GM23338 (cell line): ENCODE data around the gene TJP2. TPM values are rescaled to one million over a fixed set of nuclear protein-coding genes. Genes with fewer than 3 reads are reported as not detected.

ENCODE experiments used
- ATAC-seq: fragments of 200-7000 bp; cut with Tn5 transposase; 3 replicates; pipeline ENCODE4 v1.9.1; 2020
- DNase-seq: peaks from one replicate; pipeline ENCODE4 v3.0.0-alpha.2; 2015; ENCODE audit warnings: low spot score
- H2AFZ ChIP-seq: fragments of 200-600 bp; sonication (generic); 2 replicates; pipeline ENCODE4 v1.8.0; 2016; ENCODE audit warnings: antibody characterized with exemption, mild to moderate bottlenecking, moderate library complexity
- H3F3A ChIP-seq: fragments of 200-600 bp; sonication (generic); replicated peaks from 2 replicates; pipeline ENCODE4 v1.8.0; 2017; ENCODE audit warnings: antibody characterized with exemption, mixed run types, low read depth
- H3K27ac ChIP-seq: fragments of 200-600 bp; sonication (generic); 2 replicates; pipeline ENCODE4 v1.6.1; 2016; ENCODE audit warnings: low read depth
- H3K27me3 ChIP-seq: fragments of 200-600 bp; sonication (generic); 2 replicates; pipeline ENCODE4 v1.8.0; 2016; ENCODE audit warnings: mild to moderate bottlenecking, mixed run types, moderate library complexity; ENCODE audit not compliant: insufficient read depth
- H3K36me3 ChIP-seq: fragments of 200-600 bp; sonication (generic); 2 replicates; pipeline ENCODE4 v1.8.0; 2016; ENCODE audit warnings: mild to moderate bottlenecking; ENCODE audit not compliant: insufficient read depth
- H3K4me1 ChIP-seq: fragments of 200-600 bp; sonication (generic); 2 replicates; pipeline ENCODE4 v1.8.0; 2016; ENCODE audit warnings: mild to moderate bottlenecking, moderate library complexity; ENCODE audit not compliant: insufficient read depth
- H3K4me2 ChIP-seq: fragments of 200-600 bp; sonication (generic); 2 replicates; pipeline ENCODE4 v1.7.1; 2017; ENCODE audit warnings: mixed run types
- H3K4me3 ChIP-seq: fragments of 200-600 bp; sonication (generic); 2 replicates; pipeline ENCODE4 v1.6.1; 2016; ENCODE audit warnings: mixed run types
- H3K79me2 ChIP-seq: fragments of 200-600 bp; sonication (generic); replicated peaks from 2 replicates; pipeline ENCODE4 v1.8.0; 2017; ENCODE audit warnings: mild to moderate bottlenecking; ENCODE audit not compliant: insufficient read depth
- H3K9me2 ChIP-seq: fragments of 200-600 bp; sonication (generic); 2 replicates; pipeline ENCODE4 v1.8.0; 2017; ENCODE audit not compliant: insufficient read depth
- H4K20me1 ChIP-seq: fragments of 200-600 bp; sonication (generic); replicated peaks from 2 replicates; pipeline ENCODE4 v1.8.0; 2017; ENCODE audit warnings: mild to moderate bottlenecking; ENCODE audit not compliant: insufficient read depth
- H3K27ac Mint-ChIP-seq: 2 replicates; pipeline ENCODE4 v1.8.0; 2020; ENCODE audit warnings: inconsistent platforms, mild to moderate bottlenecking, moderate library complexity, mixed read lengths
- H3K27me3 Mint-ChIP-seq: 3 replicates; pipeline ENCODE4 v1.8.0; 2022; ENCODE audit warnings: low read depth, mild to moderate bottlenecking, moderate library complexity, mixed read lengths, inconsistent platforms; ENCODE audit not compliant: insufficient read depth, poor library complexity
- H3K36me3 Mint-ChIP-seq: 3 replicates; pipeline ENCODE4 v1.8.0; 2021; ENCODE audit warnings: low read depth, mild to moderate bottlenecking, inconsistent platforms, moderate library complexity, mixed read lengths
- H3K4me1 Mint-ChIP-seq: 3 replicates; pipeline ENCODE4 v1.8.0; 2020; ENCODE audit warnings: mild to moderate bottlenecking, inconsistent platforms, mixed read lengths
- H3K4me3 Mint-ChIP-seq: 3 replicates; pipeline ENCODE4 v1.8.0; 2021; ENCODE audit warnings: moderate library complexity, mild to moderate bottlenecking, inconsistent platforms, mixed read lengths
- H3K9me3 Mint-ChIP-seq: 3 replicates; pipeline ENCODE4 v1.8.0; 2020; ENCODE audit warnings: moderate library complexity, mild to moderate bottlenecking, inconsistent platforms, mixed read lengths
- CREB1 ChIP-seq: fragments of 250-450 bp; sonication (Bioruptor Pico); IDR thresholded peaks from 2 replicates; pipeline ENCODE4 v1.5.0; 2020; ENCODE audit warnings: low read depth, mild to moderate bottlenecking, moderate library complexity
- CTCF ChIP-seq, 2 experiments: fragments of 200-600 bp in 1 of 2; sonication (generic) in 1 of 2; conservative IDR thresholded peaks; 2 replicates each; pipeline versions ENCODE4 v1.5.1 to v1.6.1; 2016 to 2017; ENCODE audit warnings: antibody characterized with exemption in 2 of 2, low read depth in 2 of 2, mild to moderate bottlenecking in 2 of 2, moderate library complexity in 1 of 2
- POLR2AphosphoS5 ChIP-seq: IDR thresholded peaks from 2 replicates; pipeline ENCODE4 v1.6.1; 2016; ENCODE audit warnings: antibody characterized with exemption, low read depth
- REST ChIP-seq: IDR thresholded peaks from one replicate; pipeline ENCODE4 v1.6.1; 2018; ENCODE audit warnings: antibody characterized with exemption; ENCODE audit not compliant: unreplicated experiment
- STAT1 ChIP-seq: IDR thresholded peaks from one replicate; pipeline ENCODE4 v1.6.1; 2016; ENCODE audit warnings: antibody characterized with exemption; ENCODE audit not compliant: unreplicated experiment
- ZNF114 ChIP-seq: fragments of 250-450 bp; sonication (Bioruptor Pico); IDR thresholded peaks from 2 replicates; pipeline ENCODE4 v1.5.0; 2020; ENCODE audit warnings: mild to moderate bottlenecking, moderate library complexity
- ZNF331 ChIP-seq: fragments of 250-450 bp; sonication (Bioruptor Pico); IDR thresholded peaks from 2 replicates; pipeline ENCODE4 v1.5.0; 2020; ENCODE audit warnings: low read depth, mild to moderate bottlenecking, moderate library complexity
- polyA plus RNA-seq: library from polyadenylated mRNA; unstranded; fragments of >200 nt; fragmentation: Nextera tagmentation; extraction: Ambion mirVana; gene quantifications from 2 replicates; pipeline ENCODE4 v1.2.1, GENCODE V29; 2016
- total RNA-seq: library from RNA; depleted of rRNA; stranded (reverse); fragments of >200 nt; shearing (Covaris generic); gene quantifications from 2 replicates; pipeline ENCODE4 v1.2.3, GENCODE V29; 2014

Gene TJP2
- total and polyA plus RNA-seq, 2 experiments from 2014 or later = 37.6 to 234 TPM

GRCh38 chr9:69198521-69199220 lies 24.6 kb downstream of the TJP2 start (continued):
- no peak for TF ChIP-seq ZNF114 (CRISPR knock-in tag)
- TF ChIP-seq CTCF (conservative IDR thresholded peaks at IDR 0.05; ENCODE audit: low read depth in 2 of 2) = no peak
- no peak for TF ChIP-seq ZNF331 (CRISPR knock-in tag)
- TF ChIP-seq CREB1 (CRISPR knock-in tag) = no peak

- Histone ChIP-seq H3K9me2 (no peaks in the 10 kb centered on the region; the same call in 1 of the 2 replicates), H3K79me2 (peaks cover 82% of the 10 kb centered on the region), H4K20me1 (peaks cover 20% of the 10 kb centered on the region; the same call in 1 of the 2 replicates), H2AFZ (no peak overlapping the region), H3F3A (no peaks in the 10 kb centered on the region), H3K27me3 (no peaks in the 10 kb centered on the region), H3K36me3 (no peaks in the 10 kb centered on the region), H3K27ac (no peak overlapping the region), H3K4me3 (no peak overlapping the region), H3K4me2 (no peak overlapping the region), H3K4me1 (peaks cover 42% of the 10 kb centered on the region)
- no peaks in the 10 kb centered on the region; the same call in 2 of the 3 replicates for H3K9me3 Mint-ChIP-seq
- DNase-seq (no peak), ATAC-seq (peak; percentile 56)
- H3K27ac Mint-ChIP-seq = no peak overlapping the region; the same call in 1 of the 2 replicates
- H3K4me3 Mint-ChIP-seq = no peak overlapping the region
- peaks cover 48% of the 10 kb centered on the region for H3K4me1 Mint-ChIP-seq
- no peaks in the 10 kb centered on the region for H3K36me3 Mint-ChIP-seq
- TF ChIP-seq CTCF (conservative IDR thresholded peaks at IDR 0.05; ENCODE audit: low read depth in 2 of 2) = peak in 1 of 2 experiments; percentile 35; a peak in 2 of 4 replicates
- no peak for TF ChIP-seq POLR2AphosphoS5
- H3K27me3 Mint-ChIP-seq = peaks cover 4% of the 10 kb centered on the region
Observed at GRCh38 chr9:69199769-69200470, 25.8 kb downstream of the TJP2 start.

GRCh38 chr9:69202556-69202955 lies 28.5 kb downstream of the TJP2 start:
- H4K20me1 ChIP-seq = 0 out of 2 replicates have a peak, but pooled peaks cover 12% of the 10 kb centered on the region
- no peaks in the 10 kb centered on the region for H3K27me3 ChIP-seq
- Mint-ChIP-seq H3K27me3 (peaks cover 4% of the 10 kb centered on the region), H3K4me1 (peaks cover 69% of the 10 kb centered on the region), H3K27ac (no peak overlapping the region), H3K4me3 (no peak overlapping the region), H3K36me3 (no peaks in the 10 kb centered on the region; the same call in 2 of the 3 replicates), H3K9me3 (no peaks in the 10 kb centered on the region; the same call in 2 of the 3 replicates)
- TF ChIP-seq REST (no peak), CREB1 (CRISPR knock-in tag) (no peak), POLR2AphosphoS5 (no peak), STAT1 (no peak)
- H3K36me3 ChIP-seq = no peaks in the 10 kb centered on the region
- peaks cover 62% of the 10 kb centered on the region for H3K4me1 ChIP-seq
- H3K27ac ChIP-seq = no peak overlapping the region; the same call in 1 of the 2 replicates
- H3K79me2 ChIP-seq = peaks cover 80% of the 10 kb centered on the region
- no peaks in the 10 kb centered on the region; the same call in 1 of the 2 replicates for H3K9me2 ChIP-seq
- H3K4me3 ChIP-seq = no peak overlapping the region
- ATAC-seq = no peak
- no peaks in the 10 kb centered on the region for H3F3A ChIP-seq
- DNase-seq = no peak
- no peak overlapping the region for H2AFZ ChIP-seq
- no peak overlapping the region for H3K4me2 ChIP-seq
